NCI-H1417 (cell line): ENCODE measurements around the gene CTTN.
A peak's percentile ranks its signal among the peaks of the same experiment; 100 is the strongest.
"Not testable (repeated sequence)": the region's sequence is repeated elsewhere in the genome, so short reads cannot be mapped to it uniquely, and the experiment has no call there.

Source experiments
- DNase-seq, 3 experiments: peaks; one replicate each; lab custom pipeline; 2025; lab: John Stamatoyannopoulos, UW

Gene CTTN

DNA sequence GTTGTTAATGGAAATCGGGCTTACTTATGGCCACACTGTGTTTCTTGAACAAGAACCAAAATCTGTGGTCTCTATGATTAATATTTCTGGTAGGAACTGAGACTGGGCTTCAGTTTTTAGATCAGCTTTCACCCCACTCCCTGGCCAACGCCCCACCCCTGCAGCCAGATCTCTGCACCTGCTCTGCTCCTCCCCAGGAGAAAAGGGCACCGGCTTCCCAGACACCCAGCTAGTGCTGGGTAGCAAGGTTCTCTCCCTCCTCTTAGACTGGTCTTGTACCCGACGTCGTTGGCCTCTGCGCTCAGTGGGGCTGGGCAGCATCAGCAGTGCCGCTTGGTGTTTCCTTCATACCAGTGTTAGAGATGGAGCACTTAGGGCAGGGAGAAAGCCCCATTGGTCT lies 17.0 kb upstream of the CTTN start:
- no peak for DNase-seq

- no peak for DNase-seq
Observed at GRCh38 chr11:70381872-70382861, 16.2 kb upstream of the CTTN start.

DNA sequence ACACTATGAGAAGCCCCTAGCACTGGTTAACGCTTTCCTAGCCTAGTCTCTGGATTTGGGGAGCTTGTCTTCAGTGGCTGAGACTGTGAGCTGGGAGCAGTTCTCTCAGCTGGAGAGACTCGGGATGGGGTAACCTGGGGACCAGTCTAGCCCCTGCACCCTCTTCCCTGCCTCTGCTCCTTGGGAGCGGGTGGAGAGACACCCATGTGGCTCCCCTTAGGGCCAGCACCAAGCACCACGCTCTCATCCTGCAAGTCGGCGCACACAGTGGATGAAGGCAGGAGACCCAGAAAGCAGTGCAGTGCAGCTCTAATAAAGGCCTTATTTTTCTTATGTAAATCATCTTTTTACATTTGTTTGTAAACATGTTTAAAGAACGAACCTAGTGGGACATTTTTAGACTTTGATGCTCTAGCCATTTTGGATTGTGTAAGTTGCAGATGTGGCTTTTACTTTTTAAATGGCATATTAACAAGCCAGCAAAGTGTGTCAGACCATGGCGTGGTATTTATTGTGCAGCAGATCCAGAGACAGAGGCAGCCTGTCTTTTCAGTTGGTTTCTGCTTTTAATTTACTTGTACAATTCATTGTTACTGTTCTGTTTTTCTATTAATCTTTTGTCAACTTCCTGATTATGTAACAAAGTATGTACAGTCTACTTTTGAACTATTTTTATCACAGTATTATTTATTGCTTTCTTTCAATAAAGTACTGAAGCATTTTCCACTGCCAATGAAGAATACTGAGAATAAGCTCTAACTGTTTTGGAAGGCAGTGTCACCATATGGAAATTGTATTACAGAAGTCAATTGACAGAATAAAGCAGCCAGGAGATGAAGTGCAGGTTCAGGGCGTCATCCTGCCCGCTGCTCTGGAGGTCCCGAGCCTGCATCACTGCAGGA lies 14.4 kb upstream of the CTTN start:
- no peak for DNase-seq

GRCh38 chr11:70384566-70385152 lies 13.7 kb upstream of the CTTN start:
- DNase-seq: no peak

GRCh38 chr11:70387564-70387963 lies 10.8 kb upstream of the CTTN start:
- no peak for DNase-seq

- no peak for DNase-seq
Observed at GRCh38 chr11:70389201-70389600, 9.1 kb upstream of the CTTN start.

DNA sequence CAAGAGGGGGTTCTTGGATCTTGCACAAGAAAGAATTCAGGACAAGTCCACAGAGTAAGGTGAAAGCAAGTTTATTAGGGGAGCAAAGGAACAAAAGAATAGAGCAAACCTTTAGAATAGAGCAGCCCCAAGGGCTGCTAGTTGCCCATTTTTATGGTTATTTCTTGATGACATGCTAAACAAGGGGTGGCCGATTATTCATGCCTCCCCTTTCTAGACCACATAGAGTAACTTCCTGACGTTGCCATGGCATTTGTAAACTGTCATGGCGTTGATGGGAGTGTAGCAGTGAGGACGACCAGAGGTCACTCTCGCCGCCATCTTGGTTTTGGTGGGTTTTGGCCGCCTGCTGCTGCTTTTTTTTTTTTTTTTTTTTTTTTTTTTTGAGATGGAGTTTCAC lies 7.4 kb upstream of the CTTN start:
- DNase-seq: not testable (repeated sequence)

- no peak for DNase-seq
Observed at GRCh38 chr11:70394211-70394950, 3.9 kb upstream of the CTTN start.

DNA sequence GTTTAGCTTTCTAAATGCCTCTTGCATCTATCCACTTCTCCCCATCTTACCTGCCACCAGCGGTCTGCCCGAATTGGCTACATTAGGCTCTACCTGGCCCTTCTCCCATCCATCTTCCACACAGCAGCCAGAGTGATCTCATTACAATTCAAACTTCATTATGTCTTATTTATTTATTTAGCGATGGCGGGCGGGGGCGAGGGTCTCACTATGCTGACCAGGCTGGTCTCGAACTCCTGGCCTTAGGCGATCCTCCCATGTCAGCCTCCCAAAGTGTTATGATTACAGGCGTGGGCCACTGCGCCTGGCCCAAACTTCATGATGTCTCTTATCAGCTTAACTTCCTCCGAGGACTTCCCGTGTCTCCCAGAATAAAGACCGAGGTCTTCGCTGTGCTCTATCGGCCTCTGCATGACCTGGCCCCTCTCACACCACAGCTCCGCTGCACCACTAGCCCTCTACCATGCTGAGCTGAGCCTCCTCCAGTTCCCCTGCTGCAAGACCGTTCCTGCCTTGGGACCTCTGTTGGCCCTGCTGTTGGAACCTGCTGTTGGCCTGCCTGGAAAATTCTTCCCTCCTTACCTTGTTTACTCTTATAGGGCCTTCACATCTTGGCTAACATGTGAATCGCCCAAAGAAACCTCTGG lies 870 bp upstream of the CTTN start:
- no peak for DNase-seq

GRCh38 chr11:70398834-70399680 lies 728 bp downstream of the CTTN start:
- DNase-seq: no peak

DNA sequence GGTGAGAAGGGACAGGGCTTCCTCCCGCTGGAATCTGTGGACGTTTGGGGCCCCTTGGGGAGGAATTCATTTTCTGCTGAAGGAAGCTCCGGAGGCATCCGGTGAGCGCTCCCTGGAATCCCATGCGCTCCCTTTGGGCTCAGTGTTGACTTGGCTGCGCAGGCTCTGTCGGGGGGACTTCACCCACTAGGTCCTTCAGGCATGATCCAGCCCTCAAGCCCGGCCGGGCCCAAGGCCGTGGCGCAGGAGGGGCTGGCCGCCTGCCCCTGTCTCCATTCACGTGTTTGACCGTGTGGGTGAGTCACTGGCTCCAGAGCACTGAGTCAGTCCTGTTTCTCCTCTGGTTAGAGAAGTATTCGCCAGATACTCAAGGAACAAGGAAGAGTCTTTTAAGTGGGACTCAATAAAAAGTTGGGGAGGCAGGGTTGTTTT lies 1.4 kb downstream of the CTTN start:
- DNase-seq: no peak

DNA sequence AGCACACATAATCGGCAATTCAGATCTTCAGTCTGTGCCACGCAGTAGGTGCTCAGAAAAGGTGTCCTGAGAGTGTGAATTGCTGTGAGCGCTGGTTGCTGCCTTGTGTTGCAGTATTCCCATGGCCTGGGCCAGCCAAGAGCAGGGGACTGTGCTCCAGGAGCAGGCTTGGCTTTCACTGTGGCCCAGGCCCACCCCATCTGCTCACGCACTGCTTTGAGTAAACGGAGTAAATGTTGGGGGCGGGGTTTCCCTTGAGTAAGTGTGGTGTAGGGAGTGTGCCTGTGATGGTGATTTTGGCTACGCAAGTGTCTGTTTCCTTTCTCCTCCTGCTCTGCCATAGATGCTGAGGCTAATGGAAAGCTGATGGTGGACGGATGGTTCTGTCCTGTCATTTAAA lies 2.3 kb downstream of the CTTN start:
- peak in 1 of 3 experiments; percentile 16 for DNase-seq

DNA sequence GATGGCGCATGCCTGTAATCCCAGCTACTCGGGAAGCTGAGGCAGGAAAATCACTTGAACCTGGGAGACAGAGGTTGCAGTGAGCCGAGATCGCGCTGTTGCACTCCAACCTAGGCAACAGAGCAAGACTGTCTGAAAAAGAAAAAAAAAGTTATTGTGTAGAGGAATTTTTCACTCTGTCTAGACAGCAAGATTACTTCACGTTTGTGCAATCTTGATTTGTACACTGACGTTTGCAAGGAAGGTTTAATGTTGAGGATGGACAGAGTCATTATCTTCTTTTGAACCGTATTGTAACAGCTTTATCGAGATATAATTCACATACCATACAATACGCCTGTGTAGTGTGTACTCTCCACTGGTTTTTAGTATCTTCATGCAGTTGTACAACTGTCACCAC lies 3.7 kb downstream of the CTTN start:
- DNase-seq: no peak

- DNase-seq: no peak
Observed at GRCh38 chr11:70402685-70403084, 4.4 kb downstream of the CTTN start.

DNA sequence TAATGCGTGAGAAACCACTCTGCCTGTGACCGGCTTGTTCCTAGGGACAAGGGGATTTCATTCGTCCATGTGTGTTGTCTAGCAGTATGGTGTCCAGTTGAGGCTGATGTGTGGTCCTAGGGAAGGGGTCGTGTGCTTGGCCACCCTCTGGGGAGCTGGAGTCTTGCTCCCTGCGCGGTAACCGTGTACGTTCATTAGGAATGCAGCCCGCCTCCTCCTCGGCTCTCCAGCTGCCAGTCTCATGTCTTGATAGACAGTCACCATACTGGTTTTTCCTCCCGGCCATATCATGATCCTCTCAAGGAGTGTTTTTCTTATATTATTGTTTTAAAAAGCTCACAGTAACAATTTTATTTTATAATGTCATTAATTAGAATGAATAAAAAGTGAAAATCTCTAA lies 5.9 kb downstream of the CTTN start:
- no peak for DNase-seq

GRCh38 chr11:70405679-70406395 lies 7.5 kb downstream of the CTTN start:
- no peak for DNase-seq

- no peak for DNase-seq
Observed at GRCh38 chr11:70407121-70407520, 8.8 kb downstream of the CTTN start.

DNA sequence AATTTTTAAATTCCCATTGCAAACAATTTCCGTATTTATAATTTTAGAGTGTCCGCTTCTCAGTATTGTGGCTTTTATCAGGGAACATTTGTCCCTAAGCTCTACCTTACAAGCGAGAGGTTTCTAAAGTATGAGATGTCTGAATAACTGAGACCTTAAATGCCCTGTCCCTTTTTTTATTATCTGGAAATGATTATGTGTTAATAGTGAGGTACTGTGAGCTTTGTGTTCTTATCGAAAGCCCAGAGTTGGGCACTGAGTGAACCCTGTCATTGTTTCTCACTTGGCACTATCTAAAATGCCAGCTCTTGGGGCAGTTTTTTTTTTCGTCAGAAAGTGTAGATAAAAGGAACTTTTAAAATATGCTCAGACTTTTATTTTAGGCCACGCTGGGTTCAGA lies 9.5 kb downstream of the CTTN start:
- DNase-seq: no peak

DNA sequence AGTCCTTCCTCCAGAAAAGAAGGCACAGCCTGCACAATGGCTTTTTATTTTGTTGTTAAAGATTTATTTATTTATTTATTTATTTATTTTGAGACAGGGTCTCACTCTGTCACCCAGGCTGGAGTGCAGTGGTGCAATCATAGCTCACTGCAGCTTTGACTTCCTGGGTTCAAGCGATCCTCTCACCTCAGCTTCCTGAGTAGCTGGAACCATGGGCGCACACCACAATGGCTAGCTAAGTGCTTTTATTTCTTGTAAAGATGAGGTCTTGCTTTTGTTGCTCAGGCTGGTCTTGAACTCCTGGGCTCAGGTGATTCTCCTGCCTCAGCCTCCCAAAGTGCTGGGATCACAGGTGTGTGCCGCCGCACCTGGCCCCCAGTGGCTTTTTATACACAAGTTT lies 10.0 kb downstream of the CTTN start:
- DNase-seq: not testable (repeated sequence)

DNA sequence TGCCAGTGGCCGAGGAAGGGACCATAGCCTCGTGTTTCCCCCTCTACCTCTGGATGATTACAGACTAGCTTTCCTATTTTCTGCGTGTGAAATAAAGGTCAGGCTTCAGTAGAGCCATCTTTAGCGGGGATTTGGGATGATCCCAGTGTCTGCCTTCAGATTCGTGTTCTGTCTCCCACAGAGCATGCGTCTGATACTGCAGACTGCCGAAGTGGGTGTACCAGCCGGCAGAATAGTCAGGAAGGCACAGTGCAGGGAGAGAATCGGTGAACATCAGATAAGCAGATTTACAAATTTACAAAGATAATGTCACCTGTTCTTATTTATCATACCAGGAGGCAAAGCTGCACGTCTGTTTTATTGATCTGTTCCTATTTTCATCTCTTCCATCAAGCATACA lies 11.1 kb downstream of the CTTN start:
- DNase-seq: no peak
